Erythroblast (primary cell): ENCODE measurements around the gene ALMS1.
"Not testable (repeated sequence)": the region's sequence is repeated elsewhere in the genome, so short reads cannot be mapped to it uniquely, and the experiment has no call there.

ENCODE experiments used
- DNase-seq, 2 experiments: peaks; one replicate each; lab custom pipeline; 2025; lab: John Stamatoyannopoulos, UW
- GATA1 ChIP-seq: IDR thresholded peaks from 2 replicates; pipeline ENCODE4 v1.6.1; 2011; ENCODE audit warnings: low read depth, mild to moderate bottlenecking, control low read depth, low read length, moderate library complexity
- POLR2A ChIP-seq: IDR thresholded peaks from 2 replicates; pipeline ENCODE4 v1.6.1; 2011; ENCODE audit warnings: mild to moderate bottlenecking, low read length

ALMS1 gene

GRCh38 chr2:73385504-73386341, at the start of gene ALMS1:
ALMS1 (plus strand) TSS chr2:73385836; CDS start chr2:73385869, 33 bp downstream.
- TF ChIP-seq POLR2A (peak; percentile 81), GATA1 (no peak)

GRCh38 chr2:73337828-73338227, 47.8 kb upstream of the ALMS1 start:
- no peak for TF ChIP-seq POLR2A
- TF ChIP-seq GATA1 = no peak
- DNase-seq = no peak

More at GRCh38 chr2:73385504-73386341, at the start of gene ALMS1:
- peak; percentile 97 for DNase-seq

GRCh38 chr2:73339201-73339600, 46.4 kb upstream of the ALMS1 start:
- DNase-seq = no peak
- TF ChIP-seq GATA1 (no peak), POLR2A (no peak)

- TF ChIP-seq POLR2A = no peak
- TF ChIP-seq GATA1 = no peak
- DNase-seq = no peak
These were observed 44.6 kb upstream of the ALMS1 start for GRCh38 chr2:73341039-73341438.

- TF ChIP-seq GATA1 = no peak
- no peak for TF ChIP-seq POLR2A
- no peak for DNase-seq
These were observed 41.6 kb upstream of the ALMS1 start for GRCh38 chr2:73343992-73344391.

- DNase-seq = not testable (repeated sequence)
These were observed 40.9 kb upstream of the ALMS1 start for GRCh38 chr2:73344747-73345146.

GRCh38 chr2:73350035-73350691, 35.5 kb upstream of the ALMS1 start:
- TF ChIP-seq POLR2A (no peak), GATA1 (no peak)
- DNase-seq = no peak

- DNase-seq = no peak
- no peak for TF ChIP-seq POLR2A
- no peak for TF ChIP-seq GATA1
These were observed 29.5 kb upstream of the ALMS1 start for GRCh38 chr2:73356097-73356496.

- TF ChIP-seq GATA1 (no peak), POLR2A (no peak)
- DNase-seq = peak in 1 of 2 experiments; percentile 14
These were observed 25.5 kb upstream of the ALMS1 start for GRCh38 chr2:73359915-73360697.

- TF ChIP-seq POLR2A = no peak
- no peak for TF ChIP-seq GATA1
- DNase-seq = no peak
These were observed 19.6 kb upstream of the ALMS1 start for GRCh38 chr2:73366060-73366459.

- peak; percentile 91 to 95 for DNase-seq
These were observed 16.9 kb upstream of the ALMS1 start for GRCh38 chr2:73368781-73369180.

GRCh38 chr2:73370348-73370747, 15.3 kb upstream of the ALMS1 start:
- no peak for DNase-seq
- TF ChIP-seq POLR2A (no peak), GATA1 (no peak)

More at GRCh38 chr2:73368781-73369180, 16.9 kb upstream of the ALMS1 start:
- TF ChIP-seq GATA1 (no peak), POLR2A (no peak)

GRCh38 chr2:73373344-73373743, 12.3 kb upstream of the ALMS1 start:
- TF ChIP-seq POLR2A (no peak), GATA1 (no peak)
- DNase-seq = peak; percentile 86 to 90
